Measurements from ENCODE around the gene ZNF367. TPM values are rescaled to one million over a fixed set of nuclear protein-coding genes. Genes with fewer than 3 reads are reported as not detected.

ZNF367 gene
- total and polyA plus RNA-seq, 8 donors: 6.1 to 13.7 (median 10.9) TPM

DNA sequence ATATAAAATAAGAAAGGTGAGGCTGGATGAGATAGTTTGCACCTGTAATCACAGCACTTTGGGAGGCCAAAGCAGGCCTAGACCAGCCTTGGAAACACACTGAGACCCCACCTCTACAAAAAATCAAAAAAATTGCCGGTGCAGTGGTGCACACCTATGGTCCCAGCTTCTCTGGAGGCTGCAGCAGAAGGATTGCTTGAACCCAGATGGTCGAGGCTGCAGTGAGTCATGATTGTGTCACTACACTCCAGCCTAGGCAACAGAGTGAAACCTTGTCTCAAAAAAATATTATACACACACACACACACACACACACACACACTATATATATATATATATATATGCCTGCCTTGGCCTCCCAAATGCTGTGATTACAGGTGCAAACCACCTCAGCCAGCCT, 36.0 kb downstream of the ZNF367 start:
- no peak for ATAC-seq
- Histone ChIP-seq H3K4me3 (no peak overlapping the region), H3K27ac (no peak overlapping the region), H3K36me3 (no peaks in the 10 kb centered on the region), H3K9me3 (no peaks in the 10 kb centered on the region), H3K4me1 (peaks cover 4 to 23% of the 10 kb centered on the region in 2 donors), H3K27me3 (no peaks in the 10 kb centered on the region)
- intact Hi-C loops (cut with DNase I): no loop called here
- no peak for DNase-seq
- TF ChIP-seq, protein P1, sequence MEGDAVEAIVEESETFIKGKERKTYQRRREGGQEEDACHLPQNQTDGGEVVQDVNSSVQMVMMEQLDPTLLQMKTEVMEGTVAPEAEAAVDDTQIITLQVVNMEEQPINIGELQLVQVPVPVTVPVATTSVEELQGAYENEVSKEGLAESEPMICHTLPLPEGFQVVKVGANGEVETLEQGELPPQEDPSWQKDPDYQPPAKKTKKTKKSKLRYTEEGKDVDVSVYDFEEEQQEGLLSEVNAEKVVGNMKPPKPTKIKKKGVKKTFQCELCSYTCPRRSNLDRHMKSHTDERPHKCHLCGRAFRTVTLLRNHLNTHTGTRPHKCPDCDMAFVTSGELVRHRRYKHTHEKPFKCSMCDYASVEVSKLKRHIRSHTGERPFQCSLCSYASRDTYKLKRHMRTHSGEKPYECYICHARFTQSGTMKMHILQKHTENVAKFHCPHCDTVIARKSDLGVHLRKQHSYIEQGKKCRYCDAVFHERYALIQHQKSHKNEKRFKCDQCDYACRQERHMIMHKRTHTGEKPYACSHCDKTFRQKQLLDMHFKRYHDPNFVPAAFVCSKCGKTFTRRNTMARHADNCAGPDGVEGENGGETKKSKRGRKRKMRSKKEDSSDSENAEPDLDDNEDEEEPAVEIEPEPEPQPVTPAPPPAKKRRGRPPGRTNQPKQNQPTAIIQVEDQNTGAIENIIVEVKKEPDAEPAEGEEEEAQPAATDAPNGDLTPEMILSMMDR (IDR thresholded peaks at IDR 0.05): no peak

DNA sequence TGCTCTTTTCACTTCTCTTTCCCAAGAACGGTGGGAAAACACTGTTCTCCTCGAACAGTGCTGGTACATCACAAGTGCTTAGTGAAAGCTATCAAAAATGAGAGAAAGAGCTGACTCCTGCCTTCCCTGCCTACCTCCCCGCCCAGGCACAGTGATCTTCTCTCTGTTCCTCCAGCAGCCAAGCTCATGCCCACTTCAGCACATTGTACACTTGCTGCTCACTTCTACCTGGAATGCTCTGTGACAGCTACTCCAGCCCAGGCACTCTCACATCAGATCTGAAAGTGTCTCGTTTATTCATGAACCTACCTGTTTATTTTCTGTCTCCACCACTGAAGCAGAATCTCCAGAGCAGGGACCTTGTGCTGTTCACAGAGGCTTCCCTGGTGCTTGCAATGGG, 36.5 kb downstream of the ZNF367 start:
- ATAC-seq: no peak
- TF ChIP-seq, protein P1 (IDR thresholded peaks at IDR 0.05): no peak
- Histone ChIP-seq H3K27me3 (no peaks in the 10 kb centered on the region), H3K27ac (no peak overlapping the region), H3K4me3 (no peak overlapping the region), H3K9me3 (no peaks in the 10 kb centered on the region), H3K4me1 (peaks cover 4 to 23% of the 10 kb centered on the region in 2 donors), H3K36me3 (no peaks in the 10 kb centered on the region)
- intact Hi-C loops (cut with DNase I): no loop called here
- DNase-seq: no peak

DNA sequence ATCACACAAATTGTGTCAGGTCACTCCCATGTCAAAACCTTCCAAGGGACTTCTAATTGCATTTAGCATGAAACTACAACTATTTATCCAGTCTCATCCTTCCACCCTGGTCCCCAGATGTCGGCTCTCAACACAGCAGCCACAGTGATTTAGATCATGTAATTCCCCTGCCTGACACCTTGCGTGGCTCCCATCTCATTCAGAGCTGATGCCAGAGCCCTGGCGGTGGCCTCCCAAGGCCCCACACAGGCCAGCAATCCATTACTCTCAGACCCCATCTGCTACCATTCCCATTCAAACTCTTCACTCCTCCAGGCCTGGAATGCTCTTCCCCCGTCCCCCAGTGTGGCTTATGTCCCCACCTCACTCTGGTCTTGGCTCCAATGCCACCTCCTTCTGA, 37.0 kb downstream of the ZNF367 start:
- ATAC-seq (no peak), DNase-seq (no peak)
- H3K4me1 ChIP-seq: peaks cover 4 to 23% of the 10 kb centered on the region in 2 donors
- no peaks in the 10 kb centered on the region for H3K9me3 ChIP-seq
- intact Hi-C loops (cut with DNase I): no loop called here
- H3K27me3 ChIP-seq: no peaks in the 10 kb centered on the region
- no peaks in the 10 kb centered on the region for H3K36me3 ChIP-seq
- H3K27ac ChIP-seq: no peak overlapping the region
- H3K4me3 ChIP-seq: no peak overlapping the region
- TF ChIP-seq, protein P1 (IDR thresholded peaks at IDR 0.05): no peak

- Histone ChIP-seq H3K4me1 (peaks cover 4 to 23% of the 10 kb centered on the region in 2 donors), H3K9me3 (no peaks in the 10 kb centered on the region), H3K27me3 (no peaks in the 10 kb centered on the region), H3K4me3 (no peak overlapping the region), H3K27ac (no peak overlapping the region), H3K36me3 (no peaks in the 10 kb centered on the region)
- DNase-seq: no peak
- TF ChIP-seq, protein P1 (IDR thresholded peaks at IDR 0.05): no peak
- intact Hi-C loops (cut with DNase I): no loop called here
- no peak for ATAC-seq
Observed at GRCh38 chr9:96379461-96379860, 38.7 kb downstream of the ZNF367 start.

DNA sequence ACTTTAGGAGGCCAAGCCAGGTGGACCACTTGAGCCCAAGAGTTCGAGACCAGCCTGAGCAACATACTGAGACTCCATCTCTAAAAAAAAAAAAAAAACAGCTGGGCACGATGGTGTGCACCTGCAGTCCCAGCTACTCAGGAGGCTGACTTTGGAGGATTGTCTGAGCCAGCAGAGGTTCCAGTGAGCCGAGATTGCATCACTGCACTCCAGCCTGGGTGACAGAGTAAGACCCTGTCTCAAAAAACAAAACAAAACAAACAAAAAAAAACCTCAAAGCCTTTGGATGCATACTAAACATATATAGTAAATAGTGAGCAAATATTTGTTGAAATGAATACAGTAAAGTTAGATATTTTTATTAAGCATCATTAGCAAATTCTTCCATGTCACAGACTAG, 40.0 kb downstream of the ZNF367 start:
- no peak for ATAC-seq
- Histone ChIP-seq H3K4me3 (no peak overlapping the region), H3K27me3 (no peaks in the 10 kb centered on the region), H3K27ac (no peak overlapping the region), H3K9me3 (no peaks in the 10 kb centered on the region), H3K36me3 (no peaks in the 10 kb centered on the region), H3K4me1 (peaks cover 4 to 23% of the 10 kb centered on the region in 2 donors)
- no peak for DNase-seq
- intact Hi-C loops (cut with DNase I): no loop called here
- TF ChIP-seq, protein P1 (IDR thresholded peaks at IDR 0.05): no peak
